Panc1 (cell line): ENCODE data around the gene HCN3.

ENCODE experiments used
- POLR2AphosphoS5 ChIP-seq: IDR thresholded peaks from 2 replicates; pipeline ENCODE4 v1.6.1; 2012; ENCODE audit warnings: mild to moderate bottlenecking, low read depth, low read length, moderate library complexity
- SIN3A ChIP-seq: IDR thresholded peaks from 2 replicates; pipeline ENCODE4 v1.6.1; 2012; ENCODE audit warnings: low read depth, mild to moderate bottlenecking, low read length, moderate library complexity, borderline replicate concordance; ENCODE audit not compliant: insufficient read depth
- TCF7L2 ChIP-seq: IDR thresholded peaks from 2 replicates; pipeline ENCODE4 v1.6.1; 2011; ENCODE audit warnings: mild to moderate bottlenecking, low read depth, low read length, inconsistent platforms
- TF ChIP-seq, protein P1 (sequence below): fragments of 450-650 bp; IDR thresholded peaks from 2 replicates; pipeline ENCODE4 v1.5.1; 2017; ENCODE audit warnings: mild to moderate bottlenecking
- TF ChIP-seq, protein P2 (sequence below), 2 experiments: IDR thresholded peaks; 2 replicates each; pipeline ENCODE4 v1.6.1; 2011 to 2012; ENCODE audit warnings: low read depth in 2 of 2, control low read depth in 1 of 2, low read length in 1 of 2, mild to moderate bottlenecking in 1 of 2, moderate library complexity in 1 of 2; ENCODE audit not compliant: insufficient read depth in 1 of 2

- TF ChIP-seq POLR2AphosphoS5: no peak
- TF ChIP-seq, protein P1, sequence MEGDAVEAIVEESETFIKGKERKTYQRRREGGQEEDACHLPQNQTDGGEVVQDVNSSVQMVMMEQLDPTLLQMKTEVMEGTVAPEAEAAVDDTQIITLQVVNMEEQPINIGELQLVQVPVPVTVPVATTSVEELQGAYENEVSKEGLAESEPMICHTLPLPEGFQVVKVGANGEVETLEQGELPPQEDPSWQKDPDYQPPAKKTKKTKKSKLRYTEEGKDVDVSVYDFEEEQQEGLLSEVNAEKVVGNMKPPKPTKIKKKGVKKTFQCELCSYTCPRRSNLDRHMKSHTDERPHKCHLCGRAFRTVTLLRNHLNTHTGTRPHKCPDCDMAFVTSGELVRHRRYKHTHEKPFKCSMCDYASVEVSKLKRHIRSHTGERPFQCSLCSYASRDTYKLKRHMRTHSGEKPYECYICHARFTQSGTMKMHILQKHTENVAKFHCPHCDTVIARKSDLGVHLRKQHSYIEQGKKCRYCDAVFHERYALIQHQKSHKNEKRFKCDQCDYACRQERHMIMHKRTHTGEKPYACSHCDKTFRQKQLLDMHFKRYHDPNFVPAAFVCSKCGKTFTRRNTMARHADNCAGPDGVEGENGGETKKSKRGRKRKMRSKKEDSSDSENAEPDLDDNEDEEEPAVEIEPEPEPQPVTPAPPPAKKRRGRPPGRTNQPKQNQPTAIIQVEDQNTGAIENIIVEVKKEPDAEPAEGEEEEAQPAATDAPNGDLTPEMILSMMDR: no peak; the same call in 1 of the 2 replicates
- TF ChIP-seq, protein P2, sequence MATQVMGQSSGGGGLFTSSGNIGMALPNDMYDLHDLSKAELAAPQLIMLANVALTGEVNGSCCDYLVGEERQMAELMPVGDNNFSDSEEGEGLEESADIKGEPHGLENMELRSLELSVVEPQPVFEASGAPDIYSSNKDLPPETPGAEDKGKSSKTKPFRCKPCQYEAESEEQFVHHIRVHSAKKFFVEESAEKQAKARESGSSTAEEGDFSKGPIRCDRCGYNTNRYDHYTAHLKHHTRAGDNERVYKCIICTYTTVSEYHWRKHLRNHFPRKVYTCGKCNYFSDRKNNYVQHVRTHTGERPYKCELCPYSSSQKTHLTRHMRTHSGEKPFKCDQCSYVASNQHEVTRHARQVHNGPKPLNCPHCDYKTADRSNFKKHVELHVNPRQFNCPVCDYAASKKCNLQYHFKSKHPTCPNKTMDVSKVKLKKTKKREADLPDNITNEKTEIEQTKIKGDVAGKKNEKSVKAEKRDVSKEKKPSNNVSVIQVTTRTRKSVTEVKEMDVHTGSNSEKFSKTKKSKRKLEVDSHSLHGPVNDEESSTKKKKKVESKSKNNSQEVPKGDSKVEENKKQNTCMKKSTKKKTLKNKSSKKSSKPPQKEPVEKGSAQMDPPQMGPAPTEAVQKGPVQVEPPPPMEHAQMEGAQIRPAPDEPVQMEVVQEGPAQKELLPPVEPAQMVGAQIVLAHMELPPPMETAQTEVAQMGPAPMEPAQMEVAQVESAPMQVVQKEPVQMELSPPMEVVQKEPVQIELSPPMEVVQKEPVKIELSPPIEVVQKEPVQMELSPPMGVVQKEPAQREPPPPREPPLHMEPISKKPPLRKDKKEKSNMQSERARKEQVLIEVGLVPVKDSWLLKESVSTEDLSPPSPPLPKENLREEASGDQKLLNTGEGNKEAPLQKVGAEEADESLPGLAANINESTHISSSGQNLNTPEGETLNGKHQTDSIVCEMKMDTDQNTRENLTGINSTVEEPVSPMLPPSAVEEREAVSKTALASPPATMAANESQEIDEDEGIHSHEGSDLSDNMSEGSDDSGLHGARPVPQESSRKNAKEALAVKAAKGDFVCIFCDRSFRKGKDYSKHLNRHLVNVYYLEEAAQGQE (IDR thresholded peaks at IDR 0.05; ENCODE audit: insufficient read depth in 1 of 2, low read depth in 2 of 2, low read length in 1 of 2): peak; percentile 89 to 90
- no peak for TF ChIP-seq SIN3A
- 0 out of 2 replicates have a peak, but pooled peaks have one; percentile 0 for TF ChIP-seq TCF7L2
Measured at GRCh38 chr1:155277902-155278688, 832 bp downstream of the HCN3 start.
